ENCODE data around the gene ADAMTSL5.

DNA sequence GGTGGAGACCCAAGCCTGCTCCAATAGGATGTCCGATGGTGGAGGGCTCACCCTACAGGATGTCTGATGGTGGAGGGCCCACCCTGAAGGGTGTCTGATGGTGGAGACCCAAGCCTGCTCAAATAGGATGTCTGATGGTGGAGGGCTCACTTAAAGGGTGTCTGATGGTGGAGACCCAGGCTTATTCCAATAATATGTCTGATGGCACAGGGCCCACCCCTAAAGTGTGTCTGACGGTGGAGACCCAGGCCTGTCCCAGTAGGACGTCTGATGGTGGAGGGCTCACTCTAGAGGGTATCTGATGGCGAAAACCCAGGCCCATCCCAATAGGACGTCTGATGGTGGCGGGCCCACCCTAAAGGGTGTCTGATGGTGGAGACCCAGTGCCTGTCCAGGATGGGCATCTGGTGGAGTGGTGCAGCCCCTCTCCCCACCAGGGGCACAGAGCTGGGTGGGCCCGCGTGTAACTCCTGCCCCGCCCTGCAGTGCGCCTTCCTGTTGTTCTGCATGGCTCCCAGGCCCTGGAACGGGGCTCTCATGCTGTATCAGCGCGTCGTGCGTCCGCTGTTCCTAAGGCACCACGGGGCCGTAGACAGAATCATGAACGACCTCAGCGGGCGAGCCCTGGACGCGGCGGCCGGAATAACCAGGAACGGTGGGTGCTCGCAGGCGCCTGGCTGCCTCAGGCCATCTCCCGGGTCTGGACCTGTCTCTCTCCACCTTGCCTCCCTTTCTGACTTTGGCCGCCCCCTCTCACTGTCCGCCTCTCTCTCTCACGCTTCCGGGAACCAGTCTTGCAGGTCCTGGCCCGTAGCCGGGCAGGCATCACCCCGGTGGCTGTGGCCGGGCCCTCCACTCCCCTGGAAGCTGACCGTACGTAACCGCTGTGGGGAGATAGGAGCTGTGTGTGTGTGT is 16.8 kb downstream of the ADAMTSL5 start:
- TF ChIP-seq, protein P1, sequence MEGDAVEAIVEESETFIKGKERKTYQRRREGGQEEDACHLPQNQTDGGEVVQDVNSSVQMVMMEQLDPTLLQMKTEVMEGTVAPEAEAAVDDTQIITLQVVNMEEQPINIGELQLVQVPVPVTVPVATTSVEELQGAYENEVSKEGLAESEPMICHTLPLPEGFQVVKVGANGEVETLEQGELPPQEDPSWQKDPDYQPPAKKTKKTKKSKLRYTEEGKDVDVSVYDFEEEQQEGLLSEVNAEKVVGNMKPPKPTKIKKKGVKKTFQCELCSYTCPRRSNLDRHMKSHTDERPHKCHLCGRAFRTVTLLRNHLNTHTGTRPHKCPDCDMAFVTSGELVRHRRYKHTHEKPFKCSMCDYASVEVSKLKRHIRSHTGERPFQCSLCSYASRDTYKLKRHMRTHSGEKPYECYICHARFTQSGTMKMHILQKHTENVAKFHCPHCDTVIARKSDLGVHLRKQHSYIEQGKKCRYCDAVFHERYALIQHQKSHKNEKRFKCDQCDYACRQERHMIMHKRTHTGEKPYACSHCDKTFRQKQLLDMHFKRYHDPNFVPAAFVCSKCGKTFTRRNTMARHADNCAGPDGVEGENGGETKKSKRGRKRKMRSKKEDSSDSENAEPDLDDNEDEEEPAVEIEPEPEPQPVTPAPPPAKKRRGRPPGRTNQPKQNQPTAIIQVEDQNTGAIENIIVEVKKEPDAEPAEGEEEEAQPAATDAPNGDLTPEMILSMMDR (conservative IDR thresholded peaks at IDR 0.05 in 1 of 2, IDR thresholded peaks at IDR 0.05 in 1 of 2; ENCODE audit: low read depth in 1 of 2, low read length in 2 of 2) = no peak
- no peak for TF ChIP-seq EZH2 (IDR thresholded peaks at IDR 0.05; ENCODE audit: low read length, missing control alignments)

All from fibroblast of lung (primary cell).